Measurements from ENCODE around the gene AUH. TPM values are rescaled to one million over a fixed set of nuclear protein-coding genes. Genes with fewer than 3 reads are reported as not detected.

The AUH gene
- total and polyA plus RNA-seq, 9 of the 15 experiments (the other 6 are each of a cell fraction or from before 2014, with no cell fraction given), result 3.4 to 29.0 (median 10.1) TPM

DNA sequence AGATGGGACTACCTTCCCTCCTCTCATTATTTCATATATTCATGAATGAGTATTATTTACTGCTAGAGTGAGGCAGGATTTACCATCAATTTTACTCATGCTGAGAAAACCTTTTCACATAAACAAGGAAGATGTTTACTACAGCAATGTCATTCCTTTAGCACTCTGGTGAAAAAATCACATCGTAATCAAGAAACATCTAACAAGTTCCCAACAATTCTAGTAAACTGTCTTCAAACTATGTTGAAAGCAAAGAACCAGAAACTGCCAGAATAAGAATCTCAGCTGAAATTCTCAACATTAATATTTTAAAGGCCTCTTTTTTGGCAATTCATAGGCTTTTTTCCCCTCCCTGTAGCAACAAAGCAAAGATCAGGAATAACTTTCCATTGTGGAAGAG, 28.2 kb downstream of the AUH start:
- DNase-seq (ENCODE audit: extremely low read depth in 1 of 4, low spot score in 3 of 4) (no peak), FAIRE-seq (no peak), ATAC-seq (no peak)
- Histone ChIP-seq H2AFZ (ENCODE audit: low read depth, low read length) (no peak overlapping the region), H3K9me3 (replicated peaks; ENCODE audit: control insufficient read depth, insufficient read depth, low read depth, low read length) (peaks cover 5% of the 10 kb centered on the region; the same call in 1 of the 2 replicates), H3K9me1 (ENCODE audit: control insufficient read depth, insufficient read depth, low read length) (no peaks in the 10 kb centered on the region), H3K4me2 (ENCODE audit: insufficient read depth, low read length) (no peak overlapping the region), H3K79me2 (ENCODE audit: control insufficient read depth, insufficient read depth, low read length) (0 out of 3 replicates have a peak, but pooled peaks cover 3% of the 10 kb centered on the region), H3K9ac (ENCODE audit: insufficient read depth in 1 of 2, low read depth in 2 of 2, low read length in 2 of 2) (no peak overlapping the region), H3K36me3 (ENCODE audit: control insufficient read depth, insufficient read depth, low read length) (peaks cover 10% of the 10 kb centered on the region), H3K4me3 (no peak overlapping the region), H3K4me1 (replicated peaks in 1 of 2; ENCODE audit: control insufficient read depth in 2 of 2, insufficient read depth in 2 of 2, low read length in 2 of 2) (no peaks in the 10 kb centered on the region), H4K20me1 (replicated peaks; ENCODE audit: control insufficient read depth, insufficient read depth, low read length) (no peaks in the 10 kb centered on the region), H3K27me3 (ENCODE audit: control insufficient read depth in 2 of 2, insufficient read depth in 2 of 2, low read length in 2 of 2) (no peaks in the 10 kb centered on the region), H3K27ac (ENCODE audit: extremely low read depth, low read depth, low read length) (no peak overlapping the region)
- intact Hi-C loops (cut with micrococcal nuclease) (no loop called here), in situ Hi-C loops (cut with MboI) (no loop called here)
- BruUV-seq (replicated peaks), result no TSS peak
- CTCF ChIA-PET (ENCODE audit: low intra/inter-chr PET ratio), result no interaction called here
- 100% methylated on average over 1 of the region's 1 CpG for WGBS (ENCODE audit: insufficient coverage, low coverage, missing lambda C conversion rate)
- POLR2A ChIA-PET, result no interaction called here
- no peak for TF ChIP-seq BACH1 (tag; IDR thresholded peaks at IDR 0.05)
- TF ChIP-seq ZNF384 (IDR thresholded peaks at IDR 0.05; ENCODE audit: low read depth, low read length), result no peak
- TF ChIP-seq, protein P1, sequence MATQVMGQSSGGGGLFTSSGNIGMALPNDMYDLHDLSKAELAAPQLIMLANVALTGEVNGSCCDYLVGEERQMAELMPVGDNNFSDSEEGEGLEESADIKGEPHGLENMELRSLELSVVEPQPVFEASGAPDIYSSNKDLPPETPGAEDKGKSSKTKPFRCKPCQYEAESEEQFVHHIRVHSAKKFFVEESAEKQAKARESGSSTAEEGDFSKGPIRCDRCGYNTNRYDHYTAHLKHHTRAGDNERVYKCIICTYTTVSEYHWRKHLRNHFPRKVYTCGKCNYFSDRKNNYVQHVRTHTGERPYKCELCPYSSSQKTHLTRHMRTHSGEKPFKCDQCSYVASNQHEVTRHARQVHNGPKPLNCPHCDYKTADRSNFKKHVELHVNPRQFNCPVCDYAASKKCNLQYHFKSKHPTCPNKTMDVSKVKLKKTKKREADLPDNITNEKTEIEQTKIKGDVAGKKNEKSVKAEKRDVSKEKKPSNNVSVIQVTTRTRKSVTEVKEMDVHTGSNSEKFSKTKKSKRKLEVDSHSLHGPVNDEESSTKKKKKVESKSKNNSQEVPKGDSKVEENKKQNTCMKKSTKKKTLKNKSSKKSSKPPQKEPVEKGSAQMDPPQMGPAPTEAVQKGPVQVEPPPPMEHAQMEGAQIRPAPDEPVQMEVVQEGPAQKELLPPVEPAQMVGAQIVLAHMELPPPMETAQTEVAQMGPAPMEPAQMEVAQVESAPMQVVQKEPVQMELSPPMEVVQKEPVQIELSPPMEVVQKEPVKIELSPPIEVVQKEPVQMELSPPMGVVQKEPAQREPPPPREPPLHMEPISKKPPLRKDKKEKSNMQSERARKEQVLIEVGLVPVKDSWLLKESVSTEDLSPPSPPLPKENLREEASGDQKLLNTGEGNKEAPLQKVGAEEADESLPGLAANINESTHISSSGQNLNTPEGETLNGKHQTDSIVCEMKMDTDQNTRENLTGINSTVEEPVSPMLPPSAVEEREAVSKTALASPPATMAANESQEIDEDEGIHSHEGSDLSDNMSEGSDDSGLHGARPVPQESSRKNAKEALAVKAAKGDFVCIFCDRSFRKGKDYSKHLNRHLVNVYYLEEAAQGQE (IDR thresholded peaks at IDR 0.05; ENCODE audit: borderline replicate concordance), result no peak
- TF ChIP-seq, protein P1 (CRISPR knock-in tag; IDR thresholded peaks at IDR 0.05; ENCODE audit: low read depth), result no peak
- TF ChIP-seq, protein P2, sequence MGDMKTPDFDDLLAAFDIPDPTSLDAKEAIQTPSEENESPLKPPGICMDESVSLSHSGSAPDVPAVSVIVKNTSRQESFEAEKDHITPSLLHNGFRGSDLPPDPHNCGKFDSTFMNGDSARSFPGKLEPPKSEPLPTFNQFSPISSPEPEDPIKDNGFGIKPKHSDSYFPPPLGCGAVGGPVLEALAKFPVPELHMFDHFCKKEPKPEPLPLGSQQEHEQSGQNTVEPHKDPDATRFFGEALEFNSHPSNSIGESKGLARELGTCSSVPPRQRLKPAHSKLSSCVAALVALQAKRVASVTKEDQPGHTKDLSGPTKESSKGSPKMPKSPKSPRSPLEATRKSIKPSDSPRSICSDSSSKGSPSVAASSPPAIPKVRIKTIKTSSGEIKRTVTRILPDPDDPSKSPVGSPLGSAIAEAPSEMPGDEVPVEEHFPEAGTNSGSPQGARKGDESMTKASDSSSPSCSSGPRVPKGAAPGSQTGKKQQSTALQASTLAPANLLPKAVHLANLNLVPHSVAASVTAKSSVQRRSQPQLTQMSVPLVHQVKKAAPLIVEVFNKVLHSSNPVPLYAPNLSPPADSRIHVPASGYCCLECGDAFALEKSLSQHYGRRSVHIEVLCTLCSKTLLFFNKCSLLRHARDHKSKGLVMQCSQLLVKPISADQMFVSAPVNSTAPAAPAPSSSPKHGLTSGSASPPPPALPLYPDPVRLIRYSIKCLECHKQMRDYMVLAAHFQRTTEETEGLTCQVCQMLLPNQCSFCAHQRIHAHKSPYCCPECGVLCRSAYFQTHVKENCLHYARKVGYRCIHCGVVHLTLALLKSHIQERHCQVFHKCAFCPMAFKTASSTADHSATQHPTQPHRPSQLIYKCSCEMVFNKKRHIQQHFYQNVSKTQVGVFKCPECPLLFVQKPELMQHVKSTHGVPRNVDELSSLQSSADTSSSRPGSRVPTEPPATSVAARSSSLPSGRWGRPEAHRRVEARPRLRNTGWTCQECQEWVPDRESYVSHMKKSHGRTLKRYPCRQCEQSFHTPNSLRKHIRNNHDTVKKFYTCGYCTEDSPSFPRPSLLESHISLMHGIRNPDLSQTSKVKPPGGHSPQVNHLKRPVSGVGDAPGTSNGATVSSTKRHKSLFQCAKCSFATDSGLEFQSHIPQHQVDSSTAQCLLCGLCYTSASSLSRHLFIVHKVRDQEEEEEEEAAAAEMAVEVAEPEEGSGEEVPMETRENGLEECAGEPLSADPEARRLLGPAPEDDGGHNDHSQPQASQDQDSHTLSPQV (IDR thresholded peaks at IDR 0.05), result no peak
- no peak for TF ChIP-seq PRMT5 (CRISPR knock-in tag; IDR thresholded peaks at IDR 0.05)
- TF ChIP-seq ZNF778 (CRISPR knock-in tag; IDR thresholded peaks at IDR 0.05), result no peak
- TF ChIP-seq KAT7 (CRISPR knock-in tag; IDR thresholded peaks at IDR 0.05; ENCODE audit: borderline replicate concordance), result no peak
- TF ChIP-seq, protein P3, sequence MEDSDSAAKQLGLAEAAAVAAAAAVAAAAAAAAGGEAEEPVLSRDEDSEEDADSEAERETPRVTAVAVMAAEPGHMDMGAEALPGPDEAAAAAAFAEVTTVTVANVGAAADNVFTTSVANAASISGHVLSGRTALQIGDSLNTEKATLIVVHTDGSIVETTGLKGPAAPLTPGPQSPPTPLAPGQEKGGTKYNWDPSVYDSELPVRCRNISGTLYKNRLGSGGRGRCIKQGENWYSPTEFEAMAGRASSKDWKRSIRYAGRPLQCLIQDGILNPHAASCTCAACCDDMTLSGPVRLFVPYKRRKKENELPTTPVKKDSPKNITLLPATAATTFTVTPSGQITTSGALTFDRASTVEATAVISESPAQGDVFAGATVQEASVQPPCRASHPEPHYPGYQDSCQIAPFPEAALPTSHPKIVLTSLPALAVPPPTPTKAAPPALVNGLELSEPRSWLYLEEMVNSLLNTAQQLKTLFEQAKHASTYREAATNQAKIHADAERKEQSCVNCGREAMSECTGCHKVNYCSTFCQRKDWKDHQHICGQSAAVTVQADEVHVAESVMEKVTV (CRISPR knock-in tag; IDR thresholded peaks at IDR 0.05), result no peak
- no peak for TF ChIP-seq ZNF668 (CRISPR knock-in tag; IDR thresholded peaks at IDR 0.05)

Data from K562 (cell line).